ENCODE data around the gene SMIM35.
"Not testable (repeated sequence)": the region's sequence is repeated elsewhere in the genome, so short reads cannot be mapped to it uniquely, and the experiment has no call there.

The SMIM35 gene

DNA sequence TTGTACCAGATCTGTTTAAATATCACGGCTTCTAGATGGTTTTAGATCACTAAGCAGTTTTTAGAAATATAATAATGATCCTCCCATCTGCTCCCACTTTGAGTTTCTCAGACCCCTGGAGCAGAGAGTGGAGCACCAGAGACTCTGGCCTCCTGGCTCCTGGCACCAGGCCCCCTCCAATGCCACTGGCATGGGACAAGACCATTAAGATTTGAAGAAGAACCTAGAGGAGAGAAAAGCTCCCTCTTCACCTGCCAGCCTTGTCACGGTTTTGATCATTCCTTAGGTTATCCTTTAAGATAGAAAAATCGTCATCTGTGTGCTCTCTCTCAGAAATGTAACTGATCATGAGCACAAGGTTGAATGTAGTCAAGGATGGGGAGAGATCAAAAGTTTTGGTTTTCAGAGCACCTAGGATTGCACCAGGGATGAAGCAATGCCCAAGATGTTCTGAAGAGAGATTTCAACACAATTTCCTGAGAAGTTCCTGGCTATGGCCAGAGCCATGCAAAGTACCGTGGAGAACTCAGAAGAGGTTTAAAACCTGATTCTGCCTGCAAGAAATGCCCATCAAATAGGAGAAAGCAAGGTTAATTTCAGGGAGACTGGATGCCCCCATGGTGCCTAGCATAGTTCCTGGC is 78.4 kb downstream of the SMIM35 start:
- no peak overlapping the region for H3K4me3 ChIP-seq (ENCODE audit: low read depth, low read length)
- no peaks in the 10 kb centered on the region for H3K9me3 ChIP-seq (ENCODE audit: control insufficient read depth, insufficient read depth, low read depth, low read length)
- CTCF ChIA-PET: interaction anchor here (0.9 kb wide), 1 partner anchor 45 kb away, joined by 5 read pairs; no protein-coding TSS in a partner anchor
- H3K27ac ChIP-seq (ENCODE audit: extremely low read depth, low read depth, low read length): no peak overlapping the region
- no peaks in the 10 kb centered on the region for H3K4me1 ChIP-seq (ENCODE audit: control insufficient read depth, insufficient read depth, low read length)
- H3K36me3 ChIP-seq (ENCODE audit: control insufficient read depth in 2 of 2, insufficient read depth in 1 of 2, low read length in 2 of 2): no peaks in the 10 kb centered on the region
- no peak for TF ChIP-seq ZNF777 (tag by site-specific recombination; IDR thresholded peaks at IDR 0.05; ENCODE audit: borderline replicate concordance)
- no peak for TF ChIP-seq ZNF132 (tag by site-specific recombination; IDR thresholded peaks at IDR 0.05; ENCODE audit: borderline replicate concordance)
- TF ChIP-seq, protein P1, sequence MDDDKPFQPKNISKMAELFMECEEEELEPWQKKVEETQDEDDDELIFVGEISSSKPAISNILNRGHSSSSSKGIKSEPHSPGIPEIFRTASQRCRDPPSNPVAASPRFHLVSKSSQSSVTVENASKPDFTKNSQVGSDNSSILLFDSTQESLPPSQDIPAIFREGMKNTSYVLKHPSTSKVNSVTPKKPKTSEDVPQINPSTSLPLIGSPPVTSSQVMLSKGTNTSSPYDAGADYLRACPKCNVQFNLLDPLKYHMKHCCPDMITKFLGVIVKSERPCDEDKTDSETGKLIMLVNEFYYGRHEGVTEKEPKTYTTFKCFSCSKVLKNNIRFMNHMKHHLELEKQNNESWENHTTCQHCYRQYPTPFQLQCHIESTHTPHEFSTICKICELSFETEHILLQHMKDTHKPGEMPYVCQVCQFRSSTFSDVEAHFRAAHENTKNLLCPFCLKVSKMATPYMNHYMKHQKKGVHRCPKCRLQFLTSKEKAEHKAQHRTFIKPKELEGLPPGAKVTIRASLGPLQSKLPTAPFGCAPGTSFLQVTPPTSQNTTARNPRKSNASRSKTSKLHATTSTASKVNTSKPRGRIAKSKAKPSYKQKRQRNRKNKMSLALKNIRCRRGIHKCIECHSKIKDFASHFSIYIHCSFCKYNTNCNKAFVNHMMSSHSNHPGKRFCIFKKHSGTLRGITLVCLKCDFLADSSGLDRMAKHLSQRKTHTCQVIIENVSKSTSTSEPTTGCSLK (tag by site-specific recombination; IDR thresholded peaks at IDR 0.05): no peak
- TF ChIP-seq ZNF677 (tag by site-specific recombination; IDR thresholded peaks at IDR 0.05): no peak
- TF ChIP-seq ZIC2 (tag by site-specific recombination; IDR thresholded peaks at IDR 0.05): no peak
- TF ChIP-seq, protein P2, sequence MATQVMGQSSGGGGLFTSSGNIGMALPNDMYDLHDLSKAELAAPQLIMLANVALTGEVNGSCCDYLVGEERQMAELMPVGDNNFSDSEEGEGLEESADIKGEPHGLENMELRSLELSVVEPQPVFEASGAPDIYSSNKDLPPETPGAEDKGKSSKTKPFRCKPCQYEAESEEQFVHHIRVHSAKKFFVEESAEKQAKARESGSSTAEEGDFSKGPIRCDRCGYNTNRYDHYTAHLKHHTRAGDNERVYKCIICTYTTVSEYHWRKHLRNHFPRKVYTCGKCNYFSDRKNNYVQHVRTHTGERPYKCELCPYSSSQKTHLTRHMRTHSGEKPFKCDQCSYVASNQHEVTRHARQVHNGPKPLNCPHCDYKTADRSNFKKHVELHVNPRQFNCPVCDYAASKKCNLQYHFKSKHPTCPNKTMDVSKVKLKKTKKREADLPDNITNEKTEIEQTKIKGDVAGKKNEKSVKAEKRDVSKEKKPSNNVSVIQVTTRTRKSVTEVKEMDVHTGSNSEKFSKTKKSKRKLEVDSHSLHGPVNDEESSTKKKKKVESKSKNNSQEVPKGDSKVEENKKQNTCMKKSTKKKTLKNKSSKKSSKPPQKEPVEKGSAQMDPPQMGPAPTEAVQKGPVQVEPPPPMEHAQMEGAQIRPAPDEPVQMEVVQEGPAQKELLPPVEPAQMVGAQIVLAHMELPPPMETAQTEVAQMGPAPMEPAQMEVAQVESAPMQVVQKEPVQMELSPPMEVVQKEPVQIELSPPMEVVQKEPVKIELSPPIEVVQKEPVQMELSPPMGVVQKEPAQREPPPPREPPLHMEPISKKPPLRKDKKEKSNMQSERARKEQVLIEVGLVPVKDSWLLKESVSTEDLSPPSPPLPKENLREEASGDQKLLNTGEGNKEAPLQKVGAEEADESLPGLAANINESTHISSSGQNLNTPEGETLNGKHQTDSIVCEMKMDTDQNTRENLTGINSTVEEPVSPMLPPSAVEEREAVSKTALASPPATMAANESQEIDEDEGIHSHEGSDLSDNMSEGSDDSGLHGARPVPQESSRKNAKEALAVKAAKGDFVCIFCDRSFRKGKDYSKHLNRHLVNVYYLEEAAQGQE (tag by site-specific recombination; IDR thresholded peaks at IDR 0.05): no peak
- TF ChIP-seq ZNF560 (tag by site-specific recombination; IDR thresholded peaks at IDR 0.05; ENCODE audit: borderline replicate concordance): no peak
- no peak for TF ChIP-seq ZFP69B (tag by site-specific recombination; IDR thresholded peaks at IDR 0.05)
- TF ChIP-seq ZNF223 (tag by site-specific recombination; IDR thresholded peaks at IDR 0.05): no peak
- no peak for TF ChIP-seq ZNF138 (tag by site-specific recombination; IDR thresholded peaks at IDR 0.05; ENCODE audit: borderline replicate concordance)
- no peak for TF ChIP-seq RBAK (tag by site-specific recombination; IDR thresholded peaks at IDR 0.05)
- POLR2A ChIA-PET: no interaction called here

DNA sequence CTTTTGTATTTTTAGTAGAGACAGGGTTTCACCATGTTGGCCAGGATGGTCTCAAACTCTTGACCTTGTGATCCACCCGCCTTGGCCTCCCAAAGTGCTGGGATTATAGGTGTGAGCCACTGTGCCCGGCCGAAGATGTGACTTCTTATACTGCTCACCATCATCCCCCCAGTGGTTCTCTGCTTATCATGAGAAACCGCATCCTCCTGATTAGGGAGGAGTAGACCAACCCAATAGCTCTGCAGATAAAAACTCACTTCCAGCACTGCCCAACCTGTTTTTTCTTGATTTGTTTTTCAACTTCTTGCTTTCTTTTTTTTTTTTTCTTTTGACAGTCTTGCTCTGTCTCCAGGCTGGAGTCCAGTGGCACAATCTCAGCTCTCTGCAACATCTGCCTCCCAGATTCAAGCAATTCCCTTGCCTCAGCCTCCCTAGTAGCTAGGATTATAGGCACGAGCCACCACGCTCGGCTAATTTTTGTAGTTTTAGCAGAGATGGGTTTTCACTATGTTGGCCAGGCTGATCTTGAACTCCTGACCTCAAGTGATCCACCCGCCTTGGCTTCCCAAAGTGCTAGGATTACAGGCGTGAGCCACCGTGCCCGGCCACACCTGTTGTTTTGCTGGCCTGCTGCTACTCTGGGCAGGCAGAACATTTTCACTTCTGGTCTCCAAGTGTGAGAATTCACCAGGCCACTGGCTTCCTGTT is 79.0 kb downstream of the SMIM35 start:
- H3K4me1 ChIP-seq (ENCODE audit: control insufficient read depth, insufficient read depth, low read length); H3K36me3 ChIP-seq (ENCODE audit: control insufficient read depth in 2 of 2, insufficient read depth in 1 of 2, low read length in 2 of 2); H3K9me3 ChIP-seq (ENCODE audit: control insufficient read depth, insufficient read depth, low read depth, low read length); H3K4me3 ChIP-seq (ENCODE audit: low read depth, low read length); POLR2A ChIA-PET; H3K27ac ChIP-seq (ENCODE audit: extremely low read depth, low read depth, low read length): not testable (repeated sequence)
- CTCF ChIA-PET: interaction anchor here (0.6 kb wide), 1 partner anchor 11 kb away, joined by 3 read pairs; no protein-coding TSS in a partner anchor

DNA sequence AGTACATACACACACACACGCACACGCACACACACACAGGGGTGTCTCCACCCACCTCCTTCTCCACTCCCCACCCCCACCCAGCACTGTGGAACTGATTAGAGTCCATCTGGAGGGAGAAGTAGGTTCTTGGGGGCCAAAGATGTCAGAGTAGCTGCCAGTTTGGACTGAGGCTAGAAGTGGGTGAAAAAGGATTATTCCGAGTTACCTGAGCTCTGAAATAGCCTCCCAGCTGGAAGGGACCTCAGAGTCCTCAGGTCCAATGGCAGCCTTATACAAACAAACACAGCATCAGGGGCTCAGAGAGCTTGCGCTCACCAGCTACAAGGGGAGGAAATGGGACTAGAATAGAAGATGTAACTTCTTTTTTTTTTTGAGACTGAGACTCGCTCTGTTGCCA is 79.7 kb downstream of the SMIM35 start:
- H3K36me3 ChIP-seq (ENCODE audit: control insufficient read depth in 2 of 2, insufficient read depth in 1 of 2, low read length in 2 of 2): no peaks in the 10 kb centered on the region
- H3K4me3 ChIP-seq (ENCODE audit: low read depth, low read length): no peak overlapping the region
- ChIA-PET CTCF (interaction anchor here (0.6 to 0.9 kb wide), 2 partner anchors 11 to 60 kb away, joined by 3 to 4 read pairs; no protein-coding TSS in a partner anchor), POLR2A (no interaction called here)
- TF ChIP-seq, protein P2 (tag by site-specific recombination; IDR thresholded peaks at IDR 0.05): no peak
- 0 out of 2 replicates have a peak, but pooled peaks have one; percentile 9 for TF ChIP-seq ZFHX2 (tag by site-specific recombination; conservative IDR thresholded peaks at IDR 0.05)
- H3K4me1 ChIP-seq (ENCODE audit: control insufficient read depth, insufficient read depth, low read length): no peaks in the 10 kb centered on the region
- no peaks in the 10 kb centered on the region for H3K9me3 ChIP-seq (ENCODE audit: control insufficient read depth, insufficient read depth, low read depth, low read length)
- no peak overlapping the region for H3K27ac ChIP-seq (ENCODE audit: extremely low read depth, low read depth, low read length)
